Left kidney (tissue), 8 donors: ENCODE data around the gene MBD3L2. TPM values are rescaled to one million over a fixed set of nuclear protein-coding genes. Genes with fewer than 3 reads are reported as not detected.
"Not testable (repeated sequence)": the region's sequence is repeated elsewhere in the genome, so short reads cannot be mapped to it uniquely, and the experiment has no call there.

ENCODE experiments used
- DNase-seq: peaks from one replicate; pipeline ENCODE4 v3.0.0-alpha.2; 2013
- long read RNA-seq, 8 donors: transcript quantifications; one replicate each; lab custom pipeline, GENCODE V29; 2026
- polyA plus RNA-seq: library from polyadenylated mRNA; unstranded; fragments of 120-200 nt; gene quantifications from one replicate; pipeline ENCODE4 v1.2.1, GENCODE V29; 2013; ENCODE audit not compliant: insufficient read length

Gene MBD3L2
- not detected for polyA plus RNA-seq
- long read RNA-seq, donor 1: 0 reads
- long read RNA-seq, donor 2: 0 reads
- long read RNA-seq, donor 3: 0 reads
- long read RNA-seq, donor 4: 0 reads
- long read RNA-seq, donor 5: 0 reads
- long read RNA-seq, donor 6: 0 reads
- long read RNA-seq, donor 7: 0 reads
- long read RNA-seq, donor 8: 0 reads

- DNase-seq: not testable (repeated sequence)
These were observed at the start of gene MBD3L2 for GRCh38 chr19:7049021-7049420. Gene MBD3L2, plus strand, starts transcription at chr19:7049321. Its CDS starts 53 bp downstream, at chr19:7049374.

- DNase-seq: no peak
These were observed 49.2 kb upstream of the MBD3L2 start for GRCh38 chr19:6999933-7000332.

GRCh38 chr19:7000333-7000732, 48.8 kb upstream of the MBD3L2 start:
- DNase-seq: no peak

GRCh38 chr19:7000816-7001215, 48.3 kb upstream of the MBD3L2 start:
- no peak for DNase-seq

GRCh38 chr19:7004313-7004931, 44.7 kb upstream of the MBD3L2 start:
- DNase-seq: peak; percentile 34

GRCh38 chr19:7006135-7006704, 42.9 kb upstream of the MBD3L2 start:
- DNase-seq: no peak

GRCh38 chr19:7007859-7008258, 41.3 kb upstream of the MBD3L2 start:
- DNase-seq: no peak

- DNase-seq: no peak
These were observed 38.2 kb upstream of the MBD3L2 start for GRCh38 chr19:7010722-7011593.

- no peak for DNase-seq
These were observed 35.4 kb upstream of the MBD3L2 start for GRCh38 chr19:7013678-7014077.

GRCh38 chr19:7018828-7019227, 30.3 kb upstream of the MBD3L2 start:
- no peak for DNase-seq

- not testable (repeated sequence) for DNase-seq
These were observed 27.8 kb upstream of the MBD3L2 start, which contains the start of gene MBD3L2B for GRCh38 chr19:7021331-7021730. Gene MBD3L2B, minus strand, starts transcription at chr19:7021431. Its CDS starts 34 bp downstream, at chr19:7021397.

- DNase-seq: not testable (repeated sequence)
These were observed 20.3 kb upstream of the MBD3L2 start for GRCh38 chr19:7028790-7029189.

GRCh38 chr19:7030278-7030677, 18.8 kb upstream of the MBD3L2 start, which contains the start of gene MBD3L5:
Gene MBD3L5, plus strand, starts transcription at chr19:7030578. Its CDS starts 34 bp downstream, at chr19:7030612.
- not testable (repeated sequence) for DNase-seq

GRCh38 chr19:7040079-7040478, 9.0 kb upstream of the MBD3L2 start, which contains the start of gene MBD3L4:
Gene MBD3L4, minus strand, starts transcription at chr19:7040179. Its CDS starts 35 bp downstream, at chr19:7040144.
- DNase-seq: not testable (repeated sequence)

GRCh38 chr19:7041563-7041962, 7.6 kb upstream of the MBD3L2 start:
- DNase-seq: not testable (repeated sequence)

- DNase-seq: not testable (repeated sequence)
These were observed 2.3 kb downstream of the MBD3L2 start for GRCh38 chr19:7051421-7051820.

- DNase-seq: not testable (repeated sequence)
These were observed 3.8 kb downstream of the MBD3L2 start for GRCh38 chr19:7052896-7053295.

GRCh38 chr19:7054635-7055368, 5.7 kb downstream of the MBD3L2 start:
- not testable (repeated sequence) for DNase-seq

- not testable (repeated sequence) for DNase-seq
These were observed 6.6 kb downstream of the MBD3L2 start for GRCh38 chr19:7055679-7056078.

GRCh38 chr19:7056371-7056770, 7.2 kb downstream of the MBD3L2 start:
- DNase-seq: not testable (repeated sequence)

GRCh38 chr19:7058576-7058975, 9.5 kb downstream of the MBD3L2 start, which contains the start of gene MBD3L3:
Gene MBD3L3, minus strand, starts transcription at chr19:7058676. Its CDS starts 71 bp downstream, at chr19:7058605.
- DNase-seq: not testable (repeated sequence)
